GM23338 (cell line): Measurements from ENCODE around the gene IER3IP1. TPM values are rescaled to one million over a fixed set of nuclear protein-coding genes. Genes with fewer than 3 reads are reported as not detected.
A peak's percentile ranks its signal among the peaks of the same experiment; 100 is the strongest.

ENCODE experiments used
- ATAC-seq: fragments of 200-7000 bp; cut with Tn5 transposase; 3 replicates; pipeline ENCODE4 v1.9.1; 2020
- DNase-seq: peaks from one replicate; pipeline ENCODE4 v3.0.0-alpha.2; 2015; ENCODE audit warnings: low spot score
- H2AFZ ChIP-seq: fragments of 200-600 bp; sonication (generic); 2 replicates; pipeline ENCODE4 v1.8.0; 2016; ENCODE audit warnings: antibody characterized with exemption, mild to moderate bottlenecking, moderate library complexity
- H3F3A ChIP-seq: fragments of 200-600 bp; sonication (generic); replicated peaks from 2 replicates; pipeline ENCODE4 v1.8.0; 2017; ENCODE audit warnings: antibody characterized with exemption, mixed run types, low read depth
- H3K27ac ChIP-seq: fragments of 200-600 bp; sonication (generic); 2 replicates; pipeline ENCODE4 v1.6.1; 2016; ENCODE audit warnings: low read depth
- H3K27me3 ChIP-seq: fragments of 200-600 bp; sonication (generic); 2 replicates; pipeline ENCODE4 v1.8.0; 2016; ENCODE audit warnings: mild to moderate bottlenecking, mixed run types, moderate library complexity; ENCODE audit not compliant: insufficient read depth
- H3K36me3 ChIP-seq: fragments of 200-600 bp; sonication (generic); 2 replicates; pipeline ENCODE4 v1.8.0; 2016; ENCODE audit warnings: mild to moderate bottlenecking; ENCODE audit not compliant: insufficient read depth
- H3K4me1 ChIP-seq: fragments of 200-600 bp; sonication (generic); 2 replicates; pipeline ENCODE4 v1.8.0; 2016; ENCODE audit warnings: mild to moderate bottlenecking, moderate library complexity; ENCODE audit not compliant: insufficient read depth
- H3K4me2 ChIP-seq: fragments of 200-600 bp; sonication (generic); 2 replicates; pipeline ENCODE4 v1.7.1; 2017; ENCODE audit warnings: mixed run types
- H3K4me3 ChIP-seq: fragments of 200-600 bp; sonication (generic); 2 replicates; pipeline ENCODE4 v1.6.1; 2016; ENCODE audit warnings: mixed run types
- H3K79me2 ChIP-seq: fragments of 200-600 bp; sonication (generic); replicated peaks from 2 replicates; pipeline ENCODE4 v1.8.0; 2017; ENCODE audit warnings: mild to moderate bottlenecking; ENCODE audit not compliant: insufficient read depth
- H3K9me2 ChIP-seq: fragments of 200-600 bp; sonication (generic); 2 replicates; pipeline ENCODE4 v1.8.0; 2017; ENCODE audit not compliant: insufficient read depth
- H4K20me1 ChIP-seq: fragments of 200-600 bp; sonication (generic); replicated peaks from 2 replicates; pipeline ENCODE4 v1.8.0; 2017; ENCODE audit warnings: mild to moderate bottlenecking; ENCODE audit not compliant: insufficient read depth
- H3K27ac Mint-ChIP-seq: 2 replicates; pipeline ENCODE4 v1.8.0; 2020; ENCODE audit warnings: inconsistent platforms, mild to moderate bottlenecking, moderate library complexity, mixed read lengths
- H3K27me3 Mint-ChIP-seq: 3 replicates; pipeline ENCODE4 v1.8.0; 2022; ENCODE audit warnings: low read depth, mild to moderate bottlenecking, moderate library complexity, mixed read lengths, inconsistent platforms; ENCODE audit not compliant: insufficient read depth, poor library complexity
- H3K36me3 Mint-ChIP-seq: 3 replicates; pipeline ENCODE4 v1.8.0; 2021; ENCODE audit warnings: low read depth, mild to moderate bottlenecking, inconsistent platforms, moderate library complexity, mixed read lengths
- H3K4me1 Mint-ChIP-seq: 3 replicates; pipeline ENCODE4 v1.8.0; 2020; ENCODE audit warnings: mild to moderate bottlenecking, inconsistent platforms, mixed read lengths
- H3K4me3 Mint-ChIP-seq: 3 replicates; pipeline ENCODE4 v1.8.0; 2021; ENCODE audit warnings: moderate library complexity, mild to moderate bottlenecking, inconsistent platforms, mixed read lengths
- H3K9me3 Mint-ChIP-seq: 3 replicates; pipeline ENCODE4 v1.8.0; 2020; ENCODE audit warnings: moderate library complexity, mild to moderate bottlenecking, inconsistent platforms, mixed read lengths
- CREB1 ChIP-seq: fragments of 250-450 bp; sonication (Bioruptor Pico); IDR thresholded peaks from 2 replicates; pipeline ENCODE4 v1.5.0; 2020; ENCODE audit warnings: low read depth, mild to moderate bottlenecking, moderate library complexity
- EZH2 ChIP-seq: fragments of 200-600 bp; sonication (generic); IDR thresholded peaks from one replicate; pipeline ENCODE4 v1.8.0; 2017; ENCODE audit warnings: antibody characterized with exemption, mild to moderate bottlenecking, low read depth; ENCODE audit not compliant: unreplicated experiment
- EZH2phosphoT487 ChIP-seq: fragments of 200-600 bp; sonication (generic); IDR thresholded peaks from one replicate; pipeline ENCODE4 v1.8.1; 2018; ENCODE audit warnings: antibody characterized with exemption; ENCODE audit not compliant: unreplicated experiment
- JUNB ChIP-seq: IDR thresholded peaks from one replicate; pipeline ENCODE4 v1.6.1; 2016; ENCODE audit warnings: antibody characterized with exemption; ENCODE audit not compliant: unreplicated experiment
- NANOG ChIP-seq: IDR thresholded peaks from 2 replicates; pipeline ENCODE4 v1.6.1; 2016; ENCODE audit warnings: antibody characterized with exemption, borderline replicate concordance
- POLR2AphosphoS5 ChIP-seq: IDR thresholded peaks from 2 replicates; pipeline ENCODE4 v1.6.1; 2016; ENCODE audit warnings: antibody characterized with exemption, low read depth
- STAT1 ChIP-seq: IDR thresholded peaks from one replicate; pipeline ENCODE4 v1.6.1; 2016; ENCODE audit warnings: antibody characterized with exemption; ENCODE audit not compliant: unreplicated experiment
- ZNF114 ChIP-seq: fragments of 250-450 bp; sonication (Bioruptor Pico); IDR thresholded peaks from 2 replicates; pipeline ENCODE4 v1.5.0; 2020; ENCODE audit warnings: mild to moderate bottlenecking, moderate library complexity
- ZNF331 ChIP-seq: fragments of 250-450 bp; sonication (Bioruptor Pico); IDR thresholded peaks from 2 replicates; pipeline ENCODE4 v1.5.0; 2020; ENCODE audit warnings: low read depth, mild to moderate bottlenecking, moderate library complexity
- polyA plus RNA-seq: library from polyadenylated mRNA; unstranded; fragments of >200 nt; fragmentation: Nextera tagmentation; extraction: Ambion mirVana; gene quantifications from 2 replicates; pipeline ENCODE4 v1.2.1, GENCODE V29; 2016
- total RNA-seq: library from RNA; depleted of rRNA; stranded (reverse); fragments of >200 nt; shearing (Covaris generic); gene quantifications from 2 replicates; pipeline ENCODE4 v1.2.3, GENCODE V29; 2014
- TF ChIP-seq, protein P1 (sequence below): IDR thresholded peaks from 2 replicates; pipeline ENCODE4 v1.6.1; 2016; ENCODE audit warnings: antibody characterized with exemption
- TF ChIP-seq, protein P2 (sequence below), 2 experiments: fragments of 200-600 bp in 1 of 2; sonication (generic) in 1 of 2; conservative IDR thresholded peaks; 2 replicates each; pipeline versions ENCODE4 v1.5.1 to v1.6.1; 2016 to 2017; ENCODE audit warnings: antibody characterized with exemption in 2 of 2, low read depth in 2 of 2, mild to moderate bottlenecking in 2 of 2, moderate library complexity in 1 of 2
- TF ChIP-seq, protein P3 (sequence below): fragments of 250-450 bp; sonication (Bioruptor Pico); IDR thresholded peaks from 2 replicates; pipeline ENCODE4 v1.5.0; 2020; ENCODE audit warnings: mild to moderate bottlenecking, moderate library complexity
- TF ChIP-seq, protein P4 (sequence below): IDR thresholded peaks from one replicate; pipeline ENCODE4 v1.6.1; 2018; ENCODE audit warnings: antibody characterized with exemption; ENCODE audit not compliant: unreplicated experiment

IER3IP1 gene
- total and polyA plus RNA-seq, 2 experiments from 2014 or later, result 12.2 to 24.0 TPM

DNA sequence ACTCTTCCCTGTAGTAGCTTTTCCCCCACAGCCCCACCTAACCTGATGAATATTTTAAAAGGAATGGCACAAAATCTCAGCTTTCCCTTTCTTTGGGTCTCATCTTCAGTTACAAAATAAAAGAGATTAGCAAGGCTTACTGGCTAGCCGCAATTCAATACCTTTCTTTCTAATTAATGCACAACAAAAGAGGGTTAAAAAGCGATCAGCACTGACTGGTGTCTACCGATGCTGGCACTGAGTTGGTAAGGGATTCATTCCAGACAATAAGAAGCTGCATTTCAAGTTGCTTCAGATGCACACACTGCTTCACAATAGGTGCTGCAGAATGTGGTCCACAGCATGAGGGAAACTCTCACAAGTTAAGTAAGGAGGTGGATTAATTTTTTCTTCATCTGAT is 67.8 kb downstream of the IER3IP1 start:
- Histone ChIP-seq H3K9me2 (no peaks in the 10 kb centered on the region), H3K4me3 (no peak overlapping the region), H2AFZ (no peak overlapping the region), H3K27ac (no peak overlapping the region), H3K4me1 (peaks cover 29% of the 10 kb centered on the region), H3F3A (no peaks in the 10 kb centered on the region), H3K36me3 (peaks cover 9% of the 10 kb centered on the region), H3K4me2 (peak overlapping the region; percentile 9; the same call in 1 of the 2 replicates), H3K79me2 (no peaks in the 10 kb centered on the region), H4K20me1 (no peaks in the 10 kb centered on the region; the same call in 1 of the 2 replicates), H3K27me3 (no peaks in the 10 kb centered on the region)
- peaks cover 29% of the 10 kb centered on the region for H3K4me1 Mint-ChIP-seq
- TF ChIP-seq, protein P1, sequence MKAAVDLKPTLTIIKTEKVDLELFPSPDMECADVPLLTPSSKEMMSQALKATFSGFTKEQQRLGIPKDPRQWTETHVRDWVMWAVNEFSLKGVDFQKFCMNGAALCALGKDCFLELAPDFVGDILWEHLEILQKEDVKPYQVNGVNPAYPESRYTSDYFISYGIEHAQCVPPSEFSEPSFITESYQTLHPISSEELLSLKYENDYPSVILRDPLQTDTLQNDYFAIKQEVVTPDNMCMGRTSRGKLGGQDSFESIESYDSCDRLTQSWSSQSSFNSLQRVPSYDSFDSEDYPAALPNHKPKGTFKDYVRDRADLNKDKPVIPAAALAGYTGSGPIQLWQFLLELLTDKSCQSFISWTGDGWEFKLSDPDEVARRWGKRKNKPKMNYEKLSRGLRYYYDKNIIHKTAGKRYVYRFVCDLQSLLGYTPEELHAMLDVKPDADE, result no peak
- TF ChIP-seq, protein P2, sequence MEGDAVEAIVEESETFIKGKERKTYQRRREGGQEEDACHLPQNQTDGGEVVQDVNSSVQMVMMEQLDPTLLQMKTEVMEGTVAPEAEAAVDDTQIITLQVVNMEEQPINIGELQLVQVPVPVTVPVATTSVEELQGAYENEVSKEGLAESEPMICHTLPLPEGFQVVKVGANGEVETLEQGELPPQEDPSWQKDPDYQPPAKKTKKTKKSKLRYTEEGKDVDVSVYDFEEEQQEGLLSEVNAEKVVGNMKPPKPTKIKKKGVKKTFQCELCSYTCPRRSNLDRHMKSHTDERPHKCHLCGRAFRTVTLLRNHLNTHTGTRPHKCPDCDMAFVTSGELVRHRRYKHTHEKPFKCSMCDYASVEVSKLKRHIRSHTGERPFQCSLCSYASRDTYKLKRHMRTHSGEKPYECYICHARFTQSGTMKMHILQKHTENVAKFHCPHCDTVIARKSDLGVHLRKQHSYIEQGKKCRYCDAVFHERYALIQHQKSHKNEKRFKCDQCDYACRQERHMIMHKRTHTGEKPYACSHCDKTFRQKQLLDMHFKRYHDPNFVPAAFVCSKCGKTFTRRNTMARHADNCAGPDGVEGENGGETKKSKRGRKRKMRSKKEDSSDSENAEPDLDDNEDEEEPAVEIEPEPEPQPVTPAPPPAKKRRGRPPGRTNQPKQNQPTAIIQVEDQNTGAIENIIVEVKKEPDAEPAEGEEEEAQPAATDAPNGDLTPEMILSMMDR (conservative IDR thresholded peaks at IDR 0.05; ENCODE audit: low read depth in 2 of 2), result no peak
- TF ChIP-seq POLR2AphosphoS5 (no peak), EZH2phosphoT487 (no peak), STAT1 (no peak), ZNF114 (CRISPR knock-in tag) (no peak), EZH2 (no peak), NANOG (no peak), ZNF331 (CRISPR knock-in tag) (no peak), CREB1 (no peak), JUNB (no peak)
- TF ChIP-seq, protein P3, sequence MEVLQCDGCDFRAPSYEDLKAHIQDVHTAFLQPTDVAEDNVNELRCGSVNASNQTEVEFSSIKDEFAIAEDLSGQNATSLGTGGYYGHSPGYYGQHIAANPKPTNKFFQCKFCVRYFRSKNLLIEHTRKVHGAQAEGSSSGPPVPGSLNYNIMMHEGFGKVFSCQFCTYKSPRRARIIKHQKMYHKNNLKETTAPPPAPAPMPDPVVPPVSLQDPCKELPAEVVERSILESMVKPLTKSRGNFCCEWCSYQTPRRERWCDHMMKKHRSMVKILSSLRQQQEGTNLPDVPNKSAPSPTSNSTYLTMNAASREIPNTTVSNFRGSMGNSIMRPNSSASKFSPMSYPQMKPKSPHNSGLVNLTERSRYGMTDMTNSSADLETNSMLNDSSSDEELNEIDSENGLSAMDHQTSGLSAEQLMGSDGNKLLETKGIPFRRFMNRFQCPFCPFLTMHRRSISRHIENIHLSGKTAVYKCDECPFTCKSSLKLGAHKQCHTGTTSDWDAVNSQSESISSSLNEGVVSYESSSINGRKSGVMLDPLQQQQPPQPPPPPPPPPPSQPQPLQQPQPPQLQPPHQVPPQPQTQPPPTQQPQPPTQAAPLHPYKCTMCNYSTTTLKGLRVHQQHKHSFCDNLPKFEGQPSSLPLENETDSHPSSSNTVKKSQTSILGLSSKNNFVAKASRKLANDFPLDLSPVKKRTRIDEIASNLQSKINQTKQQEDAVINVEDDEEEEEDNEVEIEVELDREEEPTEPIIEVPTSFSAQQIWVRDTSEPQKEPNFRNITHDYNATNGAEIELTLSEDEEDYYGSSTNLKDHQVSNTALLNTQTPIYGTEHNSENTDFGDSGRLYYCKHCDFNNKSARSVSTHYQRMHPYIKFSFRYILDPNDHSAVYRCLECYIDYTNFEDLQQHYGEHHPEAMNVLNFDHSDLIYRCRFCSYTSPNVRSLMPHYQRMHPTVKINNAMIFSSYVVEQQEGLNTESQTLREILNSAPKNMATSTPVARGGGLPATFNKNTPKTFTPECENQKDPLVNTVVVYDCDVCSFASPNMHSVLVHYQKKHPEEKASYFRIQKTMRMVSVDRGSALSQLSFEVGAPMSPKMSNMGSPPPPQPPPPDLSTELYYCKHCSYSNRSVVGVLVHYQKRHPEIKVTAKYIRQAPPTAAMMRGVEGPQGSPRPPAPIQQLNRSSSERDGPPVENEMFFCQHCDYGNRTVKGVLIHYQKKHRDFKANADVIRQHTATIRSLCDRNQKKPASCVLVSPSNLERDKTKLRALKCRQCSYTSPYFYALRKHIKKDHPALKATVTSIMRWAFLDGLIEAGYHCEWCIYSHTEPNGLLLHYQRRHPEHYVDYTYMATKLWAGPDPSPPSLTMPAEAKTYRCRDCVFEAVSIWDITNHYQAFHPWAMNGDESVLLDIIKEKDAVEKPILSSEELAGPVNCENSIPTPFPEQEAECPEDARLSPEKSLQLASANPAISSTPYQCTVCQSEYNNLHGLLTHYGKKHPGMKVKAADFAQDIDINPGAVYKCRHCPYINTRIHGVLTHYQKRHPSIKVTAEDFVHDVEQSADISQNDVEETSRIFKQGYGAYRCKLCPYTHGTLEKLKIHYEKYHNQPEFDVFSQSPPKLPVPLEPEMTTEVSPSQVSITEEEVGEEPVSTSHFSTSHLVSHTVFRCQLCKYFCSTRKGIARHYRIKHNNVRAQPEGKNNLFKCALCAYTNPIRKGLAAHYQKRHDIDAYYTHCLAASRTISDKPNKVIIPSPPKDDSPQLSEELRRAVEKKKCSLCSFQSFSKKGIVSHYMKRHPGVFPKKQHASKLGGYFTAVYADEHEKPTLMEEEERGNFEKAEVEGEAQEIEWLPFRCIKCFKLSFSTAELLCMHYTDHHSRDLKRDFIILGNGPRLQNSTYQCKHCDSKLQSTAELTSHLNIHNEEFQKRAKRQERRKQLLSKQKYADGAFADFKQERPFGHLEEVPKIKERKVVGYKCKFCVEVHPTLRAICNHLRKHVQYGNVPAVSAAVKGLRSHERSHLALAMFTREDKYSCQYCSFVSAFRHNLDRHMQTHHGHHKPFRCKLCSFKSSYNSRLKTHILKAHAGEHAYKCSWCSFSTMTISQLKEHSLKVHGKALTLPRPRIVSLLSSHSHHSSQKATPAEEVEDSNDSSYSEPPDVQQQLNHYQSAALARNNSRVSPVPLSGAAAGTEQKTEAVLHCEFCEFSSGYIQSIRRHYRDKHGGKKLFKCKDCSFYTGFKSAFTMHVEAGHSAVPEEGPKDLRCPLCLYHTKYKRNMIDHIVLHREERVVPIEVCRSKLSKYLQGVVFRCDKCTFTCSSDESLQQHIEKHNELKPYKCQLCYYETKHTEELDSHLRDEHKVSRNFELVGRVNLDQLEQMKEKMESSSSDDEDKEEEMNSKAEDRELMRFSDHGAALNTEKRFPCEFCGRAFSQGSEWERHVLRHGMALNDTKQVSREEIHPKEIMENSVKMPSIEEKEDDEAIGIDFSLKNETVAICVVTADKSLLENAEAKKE, result no peak
- TF ChIP-seq, protein P4, sequence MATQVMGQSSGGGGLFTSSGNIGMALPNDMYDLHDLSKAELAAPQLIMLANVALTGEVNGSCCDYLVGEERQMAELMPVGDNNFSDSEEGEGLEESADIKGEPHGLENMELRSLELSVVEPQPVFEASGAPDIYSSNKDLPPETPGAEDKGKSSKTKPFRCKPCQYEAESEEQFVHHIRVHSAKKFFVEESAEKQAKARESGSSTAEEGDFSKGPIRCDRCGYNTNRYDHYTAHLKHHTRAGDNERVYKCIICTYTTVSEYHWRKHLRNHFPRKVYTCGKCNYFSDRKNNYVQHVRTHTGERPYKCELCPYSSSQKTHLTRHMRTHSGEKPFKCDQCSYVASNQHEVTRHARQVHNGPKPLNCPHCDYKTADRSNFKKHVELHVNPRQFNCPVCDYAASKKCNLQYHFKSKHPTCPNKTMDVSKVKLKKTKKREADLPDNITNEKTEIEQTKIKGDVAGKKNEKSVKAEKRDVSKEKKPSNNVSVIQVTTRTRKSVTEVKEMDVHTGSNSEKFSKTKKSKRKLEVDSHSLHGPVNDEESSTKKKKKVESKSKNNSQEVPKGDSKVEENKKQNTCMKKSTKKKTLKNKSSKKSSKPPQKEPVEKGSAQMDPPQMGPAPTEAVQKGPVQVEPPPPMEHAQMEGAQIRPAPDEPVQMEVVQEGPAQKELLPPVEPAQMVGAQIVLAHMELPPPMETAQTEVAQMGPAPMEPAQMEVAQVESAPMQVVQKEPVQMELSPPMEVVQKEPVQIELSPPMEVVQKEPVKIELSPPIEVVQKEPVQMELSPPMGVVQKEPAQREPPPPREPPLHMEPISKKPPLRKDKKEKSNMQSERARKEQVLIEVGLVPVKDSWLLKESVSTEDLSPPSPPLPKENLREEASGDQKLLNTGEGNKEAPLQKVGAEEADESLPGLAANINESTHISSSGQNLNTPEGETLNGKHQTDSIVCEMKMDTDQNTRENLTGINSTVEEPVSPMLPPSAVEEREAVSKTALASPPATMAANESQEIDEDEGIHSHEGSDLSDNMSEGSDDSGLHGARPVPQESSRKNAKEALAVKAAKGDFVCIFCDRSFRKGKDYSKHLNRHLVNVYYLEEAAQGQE, result no peak
- peaks cover 2% of the 10 kb centered on the region for H3K27me3 Mint-ChIP-seq
- H3K27ac Mint-ChIP-seq, result peak overlapping the region; percentile 52; the same call in 1 of the 2 replicates
- DNase-seq (no peak), ATAC-seq (peak; percentile 32)
- H3K36me3 Mint-ChIP-seq, result peaks cover 22% of the 10 kb centered on the region
- no peaks in the 10 kb centered on the region for H3K9me3 Mint-ChIP-seq
- H3K4me3 Mint-ChIP-seq, result no peak overlapping the region
